Panc1 (cell line): Measurements from ENCODE around the gene RSPRY1.

Experiments
- CTCF ChIP-seq: fragments of 450-650 bp; IDR thresholded peaks from 2 replicates; pipeline ENCODE4 v1.5.1; 2017; ENCODE audit warnings: mild to moderate bottlenecking
- REST ChIP-seq, 2 experiments: IDR thresholded peaks; 2 replicates each; pipeline ENCODE4 v1.6.1; 2011 to 2012; ENCODE audit warnings: low read depth in 2 of 2, control low read depth in 1 of 2, low read length in 1 of 2, mild to moderate bottlenecking in 1 of 2, moderate library complexity in 1 of 2; ENCODE audit not compliant: insufficient read depth in 1 of 2

- no peak for TF ChIP-seq CTCF
- no peak for TF ChIP-seq REST (IDR thresholded peaks at IDR 0.05; ENCODE audit: insufficient read depth in 1 of 2, low read depth in 2 of 2, low read length in 1 of 2)
These were observed 44.1 kb upstream of the RSPRY1 start for GRCh38 chr16:57141822-57142631.
